ENCODE data around the gene RPL41. TPM values are rescaled to one million over a fixed set of nuclear protein-coding genes. Genes with fewer than 3 reads are reported as not detected.

Gene RPL41
- 4,992 to 6,106 TPM (median 5,652 TPM) in 5 replicates for total RNA-seq (2022; extraction: Qiagen RNA extraction; ENCODE audit: low read depth)

GRCh38 chr12:56116267-56117081 lies at the start of gene RPL41:
TSS of gene RPL41 (plus strand) at chr12:56116633.

GRCh38 chr12:56079723-56080555 lies 36.5 kb upstream of the RPL41 start, which contains the start of gene ERBB3:
TSS of gene ERBB3 (plus strand) at chr12:56080165. CDS start at chr12:56080301, 136 bp downstream.

GRCh38 chr12:56104109-56104814 lies 12.2 kb upstream of the RPL41 start, which contains the start of gene PA2G4:
TSS of gene PA2G4 (plus strand) at chr12:56104559. CDS start at chr12:56104738, 179 bp downstream.

GRCh38 chr12:56117778-56118687 lies 1.6 kb downstream of the RPL41 start, which contains the start of gene ZC3H10:
TSS of gene ZC3H10 (plus strand) at chr12:56118266. CDS start at chr12:56120563, 2,297 bp downstream.

GRCh38 chr12:56127888-56128669 lies 11.6 kb downstream of the RPL41 start, which contains the start of gene ESYT1:
TSS of gene ESYT1 (plus strand) at chr12:56128267. CDS start at chr12:56128320, 53 bp downstream.

GRCh38 chr12:56152132-56152755 lies 35.8 kb downstream of the RPL41 start, which contains the start of gene MYL6B:
TSS of gene MYL6B (plus strand) at chr12:56152587. CDS start at chr12:56153919, 1,332 bp downstream.

GRCh38 chr12:56158029-56158925 lies 41.8 kb downstream of the RPL41 start, which contains the start of gene MYL6:
TSS of gene MYL6 (plus strand) at chr12:56158359. CDS start at chr12:56158402, 43 bp downstream.

Other genes starting within 250 kb of the RPL41 start
- gene PYM1, start 188.7 kb upstream of the RPL41 start, total RNA-seq (2022; extraction: Qiagen RNA extraction; ENCODE audit: low read depth), result 34.5 to 41.3 TPM (median 37.6 TPM) in 5 replicates
- gene DGKA, start 185.5 kb upstream of the RPL41 start, total RNA-seq (2022; extraction: Qiagen RNA extraction; ENCODE audit: low read depth), result 16.2 to 24.4 TPM (median 16.9 TPM) in 5 replicates
- gene PMEL, start 150.6 kb upstream of the RPL41 start, total RNA-seq (2022; extraction: Qiagen RNA extraction; ENCODE audit: low read depth), result 0.46 to 1.1 TPM (median 0.77 TPM) in 5 replicates
- gene CDK2, start 149.8 kb upstream of the RPL41 start, total RNA-seq (2022; extraction: Qiagen RNA extraction; ENCODE audit: low read depth), result 48.9 to 59.9 TPM (median 56.5 TPM) in 5 replicates
- 30.6 to 39.1 TPM (median 37.3 TPM) in 5 replicates for gene RAB5B, start 142.6 kb upstream of the RPL41 start, total RNA-seq (2022; extraction: Qiagen RNA extraction; ENCODE audit: low read depth)
- gene SUOX, start 119.4 kb upstream of the RPL41 start, total RNA-seq (2022; extraction: Qiagen RNA extraction; ENCODE audit: low read depth), result 8.0 to 11.5 TPM (median 10.4 TPM) in 5 replicates
- 2.1 to 3.1 TPM (median 2.6 TPM) in 5 replicates for gene IKZF4, start 95.6 kb upstream of the RPL41 start, total RNA-seq (2022; extraction: Qiagen RNA extraction; ENCODE audit: low read depth)
- gene RPS26, start 74.7 kb upstream of the RPL41 start, total RNA-seq (2022; extraction: Qiagen RNA extraction; ENCODE audit: low read depth), result 625 to 834 TPM (median 733 TPM) in 5 replicates
- gene ERBB3, start 36.5 kb upstream of the RPL41 start, total RNA-seq (2022; extraction: Qiagen RNA extraction; ENCODE audit: low read depth), result 1.4 to 2.8 TPM (median 1.6 TPM) in 5 replicates
- 303 to 383 TPM (median 320 TPM) in 5 replicates for gene PA2G4, start 12.1 kb upstream of the RPL41 start, total RNA-seq (2022; extraction: Qiagen RNA extraction; ENCODE audit: low read depth)
- 2.2 to 3.8 TPM (median 3.1 TPM) in 5 replicates for gene ZC3H10, start 1.6 kb downstream of the RPL41 start, total RNA-seq (2022; extraction: Qiagen RNA extraction; ENCODE audit: low read depth)
- gene ESYT1, start 11.6 kb downstream of the RPL41 start, total RNA-seq (2022; extraction: Qiagen RNA extraction; ENCODE audit: low read depth), result 62.8 to 69.8 TPM (median 63.7 TPM) in 5 replicates
- gene MYL6B, start 36.0 kb downstream of the RPL41 start, total RNA-seq (2022; extraction: Qiagen RNA extraction; ENCODE audit: low read depth), result 66.1 to 86.2 TPM (median 83.4 TPM) in 5 replicates
- gene MYL6, start 41.7 kb downstream of the RPL41 start, total RNA-seq (2022; extraction: Qiagen RNA extraction; ENCODE audit: low read depth), result 2,112 to 2,769 TPM (median 2,181 TPM) in 5 replicates
- 32.3 to 42.9 TPM (median 37.8 TPM) in 5 replicates for gene SMARCC2, start 72.8 kb downstream of the RPL41 start, total RNA-seq (2022; extraction: Qiagen RNA extraction; ENCODE audit: low read depth)
- gene RNF41, start 105.3 kb downstream of the RPL41 start, total RNA-seq (2022; extraction: Qiagen RNA extraction; ENCODE audit: low read depth), result 20.9 to 27.7 TPM (median 25.3 TPM) in 5 replicates
- 55.5 to 65.1 TPM (median 61.3 TPM) in 5 replicates for gene NABP2, start 107.7 kb downstream of the RPL41 start, total RNA-seq (2022; extraction: Qiagen RNA extraction; ENCODE audit: low read depth)
- gene SLC39A5, start 113.4 kb downstream of the RPL41 start, total RNA-seq (2022; extraction: Qiagen RNA extraction; ENCODE audit: low read depth), result 0.13 TPM in 1 of 5 replicates, not detected in the others
- 40.5 to 51.3 TPM (median 45.3 TPM) in 5 replicates for gene ANKRD52, start 141.8 kb downstream of the RPL41 start, total RNA-seq (2022; extraction: Qiagen RNA extraction; ENCODE audit: low read depth)
- gene COQ10A, start 150.3 kb downstream of the RPL41 start, total RNA-seq (2022; extraction: Qiagen RNA extraction; ENCODE audit: low read depth), result 17.7 to 20.7 TPM (median 19.9 TPM) in 5 replicates
- gene CS, start 183.7 kb downstream of the RPL41 start, total RNA-seq (2022; extraction: Qiagen RNA extraction; ENCODE audit: low read depth), result 147 to 170 TPM (median 156 TPM) in 5 replicates
- 103 to 164 TPM (median 154 TPM) in 5 replicates for gene CNPY2, start 199.4 kb downstream of the RPL41 start, total RNA-seq (2022; extraction: Qiagen RNA extraction; ENCODE audit: low read depth)
- 15.0 to 16.0 TPM (median 15.7 TPM) in 5 replicates for gene PAN2, start 217.4 kb downstream of the RPL41 start, total RNA-seq (2022; extraction: Qiagen RNA extraction; ENCODE audit: low read depth)
- gene IL23A, start 222.3 kb downstream of the RPL41 start, total RNA-seq (2022; extraction: Qiagen RNA extraction; ENCODE audit: low read depth), result 0.29 to 1.2 TPM (median 0.56 TPM) in 5 replicates
- 11.5 to 14.8 TPM (median 12.1 TPM) in 5 replicates for gene STAT2, start 243.5 kb downstream of the RPL41 start, total RNA-seq (2022; extraction: Qiagen RNA extraction; ENCODE audit: low read depth)
- gene APOF, start 246.2 kb downstream of the RPL41 start, total RNA-seq (2022; extraction: Qiagen RNA extraction; ENCODE audit: low read depth), result not detected in 5 replicates